HG02981 (cell line): Measurements from ENCODE around the gene RPTOR.

ENCODE experiments used
- ATAC-seq: cut with Tn5 transposase; IDR thresholded peaks from one replicate; pipeline ENCODE4 v1.9.1; 2021; ENCODE audit warnings: mild to moderate bottlenecking, moderate library complexity; ENCODE audit not compliant: unreplicated experiment

RPTOR gene

DNA sequence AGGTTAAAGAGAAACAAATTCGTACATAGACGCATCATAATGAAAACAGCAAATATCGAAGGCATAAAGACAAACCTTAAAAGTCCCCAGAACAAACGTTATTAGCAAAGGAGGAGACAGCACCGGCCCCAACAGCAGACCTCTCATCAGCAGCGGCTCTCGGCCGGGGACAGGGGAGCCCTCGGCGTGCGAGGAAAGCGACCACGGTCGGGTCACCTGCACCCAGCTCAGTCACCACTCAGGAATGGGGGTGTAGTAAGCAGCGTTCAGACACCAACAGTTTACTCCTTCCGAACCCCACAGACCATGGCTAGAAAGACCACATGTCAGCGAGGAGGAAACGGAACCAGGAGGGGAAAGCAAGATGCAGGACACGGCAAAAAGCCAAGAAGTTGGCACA, 337.7 kb downstream of the RPTOR start:
- ATAC-seq, result no peak

DNA sequence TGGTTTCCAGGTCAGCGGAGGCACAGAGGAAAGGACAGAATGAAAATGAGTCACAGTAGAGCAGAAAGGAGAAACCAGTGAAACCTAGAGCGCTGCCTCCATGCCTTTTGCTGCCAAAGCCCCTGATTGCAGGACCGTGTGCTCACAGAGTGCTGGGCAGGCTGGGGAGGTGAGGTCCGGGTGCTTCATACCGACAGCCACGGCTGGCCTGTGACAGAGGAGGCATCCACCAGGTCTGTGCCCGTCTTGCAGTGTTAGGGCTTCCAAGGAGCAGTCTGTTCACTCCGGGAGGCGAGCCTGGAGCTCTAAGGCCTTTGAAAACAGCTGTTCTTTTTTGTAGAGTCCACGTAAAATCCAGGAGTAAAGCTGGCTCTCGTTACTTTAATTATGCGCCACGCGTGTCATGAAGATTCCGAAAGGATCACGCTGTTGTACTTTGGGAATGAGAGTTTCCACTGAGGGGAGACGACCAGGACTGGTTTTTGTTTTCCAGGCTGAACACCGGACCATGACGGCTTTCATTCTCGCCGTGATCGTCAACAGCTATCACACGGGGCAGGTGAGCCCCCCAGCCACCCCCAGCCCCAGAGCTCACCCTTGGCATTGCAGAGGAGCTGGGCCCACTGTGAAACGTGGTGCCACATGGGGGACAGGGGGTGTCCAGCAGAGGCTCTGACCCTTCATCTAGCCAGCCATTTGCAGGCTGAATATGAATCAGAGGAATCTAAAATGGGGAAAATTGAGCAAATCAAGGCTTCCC, 338.5 kb downstream of the RPTOR start:
- no peak for ATAC-seq

DNA sequence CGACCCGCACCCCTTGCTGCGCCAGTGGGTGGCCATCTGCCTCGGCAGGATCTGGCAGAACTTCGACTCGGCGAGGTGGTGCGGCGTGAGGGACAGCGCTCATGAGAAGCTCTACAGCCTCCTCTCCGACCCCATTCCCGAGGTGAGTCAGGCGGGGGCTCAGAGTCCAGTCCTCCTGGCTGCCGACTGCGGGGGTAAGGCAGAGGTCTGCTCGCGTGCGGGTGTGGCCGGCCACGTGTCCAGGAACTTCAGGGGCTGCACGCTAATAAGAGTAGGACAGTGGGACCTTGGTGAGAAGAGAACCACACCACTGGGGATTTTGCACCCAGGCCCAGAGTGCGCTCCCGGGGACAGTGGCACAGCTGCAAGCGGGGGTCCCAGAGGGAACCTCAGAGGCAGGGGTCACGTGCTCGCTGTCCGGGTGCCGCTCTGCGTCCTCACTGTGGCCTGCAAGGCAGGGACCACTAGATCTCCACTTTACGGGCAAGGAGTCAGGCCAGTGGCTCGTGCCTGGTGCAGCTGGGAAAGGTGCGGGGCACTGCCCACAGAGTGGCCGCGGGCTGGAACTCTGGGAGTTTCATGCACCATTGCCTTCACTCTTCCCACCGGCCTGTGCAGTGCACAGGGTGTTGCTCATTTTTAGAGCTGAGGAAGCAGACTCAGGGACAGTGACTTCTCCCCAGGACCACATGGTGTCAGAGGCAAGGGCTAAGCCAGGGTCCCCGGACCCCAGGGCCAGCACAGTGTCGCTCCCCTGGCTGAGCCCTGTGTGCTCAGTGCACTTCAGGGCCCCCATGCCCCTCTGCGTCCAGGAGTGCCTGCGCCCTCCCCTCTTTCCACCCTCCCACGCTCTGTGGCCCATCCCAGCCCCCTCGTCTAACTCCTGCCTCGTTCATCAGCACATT, 339.4 kb downstream of the RPTOR start:
- no peak for ATAC-seq

DNA sequence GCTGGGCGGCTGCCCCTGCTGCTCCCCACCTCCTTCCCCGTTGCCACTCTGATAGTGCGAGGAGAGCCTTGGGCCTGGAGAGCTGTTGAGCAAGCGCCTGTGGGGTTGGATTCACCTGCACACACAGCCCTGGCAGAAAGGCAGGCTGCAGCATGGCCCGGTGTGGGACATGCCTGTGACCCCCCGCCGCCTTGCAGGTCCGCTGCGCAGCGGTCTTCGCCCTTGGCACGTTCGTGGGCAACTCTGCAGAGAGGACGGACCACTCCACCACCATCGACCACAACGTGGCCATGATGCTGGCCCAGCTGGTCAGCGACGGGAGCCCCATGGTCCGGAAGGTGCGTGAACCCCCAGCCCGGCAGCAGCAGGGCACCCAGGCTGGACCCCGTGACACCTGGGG, 340.2 kb downstream of the RPTOR start:
- ATAC-seq, result no peak

DNA sequence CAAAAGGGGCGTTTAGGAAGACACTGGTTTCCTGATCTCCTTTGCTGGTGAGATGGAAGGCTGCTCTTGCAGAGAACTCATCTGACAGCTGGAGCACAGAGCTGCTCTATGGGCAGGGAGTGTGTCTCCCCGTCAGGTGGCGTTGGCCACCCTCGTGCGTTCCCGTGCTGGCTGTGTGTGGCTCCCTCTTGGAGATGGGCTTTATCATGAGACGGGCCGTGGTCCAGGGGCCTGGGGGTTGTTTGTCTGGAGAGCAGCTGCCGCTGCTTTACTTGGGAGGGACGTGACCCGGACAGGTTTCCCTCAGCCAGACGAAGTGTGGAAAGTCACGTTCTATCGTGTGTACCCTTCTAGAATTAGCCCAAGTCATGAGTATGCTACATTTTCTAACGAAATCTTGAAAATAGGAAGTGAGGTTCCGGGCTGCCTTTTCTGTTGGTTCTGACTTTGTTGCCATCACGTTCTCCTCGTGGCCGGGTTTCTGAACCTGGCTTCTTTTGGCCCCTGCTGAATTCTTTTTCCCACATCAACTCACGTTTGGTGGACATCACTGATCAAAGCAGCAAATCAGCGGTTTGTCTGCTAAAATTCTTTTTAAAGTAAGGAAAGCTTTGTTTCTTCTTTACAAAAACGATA, 341.4 kb downstream of the RPTOR start:
- no peak for ATAC-seq

DNA sequence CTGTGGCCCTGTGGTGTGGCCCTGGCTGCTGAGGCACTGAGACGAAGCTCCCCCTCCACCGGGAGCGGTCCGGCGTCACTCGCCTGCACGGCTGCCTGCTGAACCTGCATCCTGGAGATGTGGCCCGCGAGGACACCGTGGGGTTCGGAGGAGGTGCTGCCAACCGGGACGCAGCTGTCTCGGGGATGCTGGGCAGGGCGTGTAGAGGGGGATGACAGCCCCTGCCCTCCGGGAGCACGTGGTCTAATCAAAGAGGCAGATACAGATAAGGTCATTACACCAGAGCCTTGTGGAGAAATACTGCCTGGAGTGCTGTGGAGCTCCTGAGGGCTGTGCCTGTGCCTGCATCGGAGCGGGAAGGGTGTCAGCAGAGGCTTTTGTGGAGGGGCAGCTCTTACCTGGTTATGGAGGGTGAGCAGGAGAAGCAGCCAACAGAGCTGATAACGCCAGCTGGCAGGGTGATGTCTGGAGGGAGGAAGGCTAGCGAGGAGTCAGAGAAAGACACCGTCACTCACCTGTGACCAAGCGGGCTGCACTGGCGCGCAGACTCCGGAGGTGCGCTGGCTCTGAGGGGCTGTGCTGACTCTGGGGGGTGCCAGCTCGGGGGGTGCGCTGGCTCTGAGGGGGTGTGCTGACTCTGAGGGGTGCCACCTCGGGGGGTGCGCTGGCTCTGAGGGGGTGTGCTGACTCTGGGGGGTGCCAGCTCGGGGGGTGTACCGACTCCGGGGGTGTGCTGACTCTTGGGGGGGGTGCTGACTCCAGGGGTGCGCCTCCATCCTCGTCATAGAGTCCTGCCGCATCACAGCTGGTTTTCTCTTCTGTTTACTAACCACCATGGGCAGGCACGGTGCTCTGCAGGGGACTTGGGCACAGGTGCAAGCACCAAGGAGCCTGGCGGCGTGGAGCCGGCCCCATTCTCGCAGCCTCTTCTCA, 342.3 kb downstream of the RPTOR start:
- no peak for ATAC-seq

DNA sequence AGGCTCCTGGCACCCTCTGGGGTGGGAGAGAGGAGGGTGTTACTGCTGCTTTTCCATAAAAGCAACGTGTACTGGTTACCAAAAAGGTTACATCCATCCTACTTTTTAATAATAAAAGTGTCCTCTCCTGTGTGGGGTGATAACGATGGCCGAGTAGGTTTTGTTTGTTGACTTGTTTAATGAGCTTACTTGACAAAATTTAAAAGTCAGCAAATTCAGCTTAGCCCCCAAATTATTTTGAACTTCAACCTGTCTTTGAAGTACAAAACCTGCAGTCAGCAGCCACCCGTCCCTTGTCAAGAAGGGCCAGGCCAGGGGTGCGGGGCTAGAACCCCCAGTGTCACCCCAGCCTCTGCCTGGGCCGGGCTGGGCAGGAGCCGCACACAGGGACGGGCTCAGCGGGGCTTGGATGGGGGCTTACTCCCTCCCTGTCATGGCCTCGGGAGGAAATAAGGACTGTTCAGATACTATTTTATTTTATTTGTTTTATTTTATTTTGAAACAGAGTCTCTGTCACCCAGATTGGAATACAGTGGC, 343.1 kb downstream of the RPTOR start:
- no peak for ATAC-seq

DNA sequence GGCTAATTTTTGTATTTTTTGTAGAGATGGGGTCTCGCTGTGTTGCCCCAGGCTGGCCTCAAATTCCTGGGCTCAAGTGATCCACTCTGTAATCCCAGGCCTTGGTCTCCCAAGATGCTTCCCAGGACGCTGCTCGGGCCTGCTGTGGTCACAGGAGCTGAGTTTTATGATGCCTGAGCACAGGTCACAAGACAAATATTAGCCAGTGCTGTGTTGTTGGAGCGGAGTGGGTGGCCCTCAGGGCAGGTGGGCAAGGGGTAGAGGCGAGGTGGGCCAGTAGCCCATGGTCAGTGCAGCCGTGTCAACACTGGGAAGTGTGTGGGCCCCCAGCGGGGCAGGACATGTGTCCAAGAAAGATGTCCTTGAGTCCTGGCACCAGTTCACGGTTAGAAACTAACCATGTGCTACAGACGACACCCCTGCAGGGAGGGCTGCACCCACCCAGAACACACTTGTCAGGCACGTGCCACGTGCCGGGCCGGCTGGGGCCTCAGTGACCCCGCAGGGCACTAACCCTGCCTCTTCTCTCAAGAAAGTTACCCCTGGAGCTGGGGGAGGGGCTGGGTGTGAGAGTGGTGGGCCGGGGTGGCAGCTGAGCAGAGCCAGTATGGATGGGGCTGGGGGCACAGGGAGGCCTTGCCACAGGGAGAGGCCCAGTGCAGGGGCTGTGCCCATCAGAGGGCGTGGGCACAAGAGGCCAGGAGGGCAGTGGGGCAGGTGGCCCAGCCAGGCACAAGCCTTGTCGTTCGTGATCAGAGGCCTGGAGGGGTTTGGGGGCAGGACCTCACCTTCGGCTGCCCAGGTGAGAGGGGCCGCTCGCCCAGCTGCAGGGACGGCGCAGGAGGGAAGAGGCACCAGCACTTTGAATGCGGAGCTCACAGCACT, 343.9 kb downstream of the RPTOR start:
- no peak for ATAC-seq

DNA sequence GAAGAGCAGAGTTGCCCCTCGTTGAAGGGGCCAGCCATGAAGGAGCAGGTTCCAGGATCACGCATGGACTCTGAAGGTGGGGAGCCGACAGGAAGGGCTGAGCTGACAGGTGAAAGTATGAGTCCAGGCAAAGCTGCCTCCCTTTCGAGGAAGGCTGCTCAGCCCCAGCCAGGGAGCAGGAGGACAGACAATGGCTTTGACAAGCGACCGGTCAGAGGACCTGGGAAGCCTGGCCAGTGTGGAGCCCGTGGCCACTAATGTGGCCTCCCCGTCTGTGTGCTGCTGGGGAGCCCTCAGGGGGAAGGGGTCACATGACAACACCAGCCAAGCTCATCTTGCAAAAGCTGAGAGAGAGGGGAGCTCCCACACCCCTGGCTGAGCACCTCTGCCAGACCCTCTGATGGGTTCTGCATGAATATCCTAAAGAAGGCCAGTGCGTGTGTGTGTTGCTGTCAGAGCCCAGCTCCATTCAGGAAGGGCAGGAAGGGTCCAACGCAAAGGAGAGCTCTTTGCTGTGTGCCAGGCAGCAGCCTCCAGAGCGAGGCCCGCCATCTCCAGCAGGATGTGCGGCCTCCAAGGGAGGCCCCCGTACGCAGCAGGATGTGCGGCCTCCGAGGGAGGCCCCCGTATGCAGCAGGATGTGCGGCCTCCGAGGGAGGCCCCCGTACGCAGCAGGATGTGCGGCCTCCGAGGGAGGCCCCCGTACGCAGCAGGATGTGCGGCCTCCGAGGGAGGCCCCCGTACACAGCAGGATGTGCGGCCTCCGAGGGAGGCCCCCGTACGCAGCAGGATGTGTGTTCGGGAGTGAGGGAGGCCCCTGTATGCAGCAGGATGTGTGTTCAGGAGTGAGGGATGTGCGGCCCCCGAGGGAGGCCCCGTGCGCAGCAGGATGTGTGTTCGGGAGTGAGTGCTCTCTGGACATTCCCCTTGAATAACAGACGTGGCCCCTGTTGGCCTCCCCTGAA, 344.9 kb downstream of the RPTOR start:
- no peak for ATAC-seq

DNA sequence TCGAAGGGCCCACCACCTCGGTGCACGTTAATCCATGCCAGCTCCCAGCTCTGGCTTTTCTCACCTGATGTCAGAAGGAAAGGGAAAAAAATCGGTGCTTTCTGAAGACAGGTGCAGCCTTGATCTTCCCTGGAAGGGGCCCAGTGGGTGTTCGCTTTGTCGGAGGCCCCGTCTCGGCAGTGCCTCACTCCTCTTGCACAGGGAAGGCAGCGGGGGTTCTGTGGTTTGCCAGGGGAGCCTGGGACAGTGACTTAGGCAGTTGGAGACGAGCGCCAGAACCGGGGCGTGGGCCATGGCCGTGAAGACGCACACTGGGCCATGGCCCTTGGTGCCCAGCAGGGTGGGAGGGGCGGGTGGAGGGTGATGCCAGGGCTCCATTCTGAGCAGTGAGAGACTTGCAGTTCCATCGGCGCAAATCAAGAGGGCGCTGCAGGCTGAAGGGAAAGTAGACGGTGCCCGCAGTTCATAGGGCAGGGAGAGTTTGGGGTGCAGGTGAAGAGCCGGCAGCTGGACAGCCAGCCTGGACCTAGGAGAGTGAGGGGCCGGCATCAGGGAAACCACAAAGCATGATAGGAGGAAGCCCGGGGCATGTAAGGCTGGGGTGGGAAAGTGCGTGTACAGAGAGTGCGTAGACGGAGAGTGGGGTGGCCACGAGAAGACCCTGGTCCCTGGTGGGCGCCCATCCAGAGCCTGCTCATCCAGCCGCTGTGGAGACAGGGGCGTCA, 345.7 kb downstream of the RPTOR start:
- ATAC-seq, result no peak

DNA sequence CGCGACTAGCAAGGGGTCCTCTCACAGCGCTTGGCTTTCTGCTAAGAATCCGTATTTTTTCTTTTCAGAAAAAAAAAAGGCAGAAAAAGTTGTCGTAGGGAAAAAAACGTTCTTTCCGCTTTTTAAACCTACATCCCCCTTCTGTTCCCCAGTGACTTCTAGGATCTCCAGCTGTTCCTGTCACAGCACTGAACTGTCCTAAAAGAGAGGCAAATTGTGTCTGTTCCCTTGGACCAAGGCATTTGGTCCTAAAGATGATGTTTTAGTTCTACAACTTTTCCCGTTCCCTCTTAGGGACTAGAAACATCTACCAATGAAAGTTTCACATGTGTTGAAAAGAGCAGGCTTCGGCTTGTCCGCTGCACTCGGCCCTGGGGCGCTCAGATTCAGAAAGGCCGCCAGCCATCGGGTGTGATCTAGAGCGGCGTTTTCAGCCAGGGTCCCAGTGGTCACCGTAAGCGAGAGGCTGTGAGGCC, 346.3 kb downstream of the RPTOR start:
- no peak for ATAC-seq

DNA sequence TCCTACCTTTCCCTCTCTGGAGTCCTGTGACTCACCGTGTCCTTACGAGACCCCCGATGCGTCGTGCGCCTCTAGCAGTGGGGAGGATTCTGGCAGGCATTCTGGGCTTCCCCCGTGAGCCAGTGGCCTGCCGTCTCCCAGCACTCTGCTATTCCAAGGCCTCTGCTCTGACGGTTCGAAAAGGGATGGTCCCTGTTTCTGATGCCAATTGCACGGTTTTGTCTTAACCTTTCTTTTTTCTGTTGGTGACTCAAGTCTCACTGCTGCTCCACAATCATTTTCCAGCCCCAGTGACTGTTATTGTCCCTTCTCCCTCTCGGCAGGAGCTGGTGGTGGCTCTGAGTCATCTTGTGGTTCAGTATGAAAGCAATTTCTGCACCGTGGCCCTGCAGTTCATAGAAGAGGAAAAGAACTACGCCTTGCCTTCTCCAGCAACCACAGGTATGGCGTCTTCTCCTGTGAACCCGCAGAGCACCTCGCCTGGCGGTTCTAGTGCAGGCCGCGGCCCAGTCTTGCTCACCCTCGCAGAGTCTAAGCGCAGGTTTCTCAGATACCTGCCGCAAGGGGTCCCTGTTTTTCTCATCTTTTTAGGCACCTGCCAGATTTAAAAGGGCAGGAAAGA, 346.9 kb downstream of the RPTOR start:
- ATAC-seq, result peak; percentile 35

DNA sequence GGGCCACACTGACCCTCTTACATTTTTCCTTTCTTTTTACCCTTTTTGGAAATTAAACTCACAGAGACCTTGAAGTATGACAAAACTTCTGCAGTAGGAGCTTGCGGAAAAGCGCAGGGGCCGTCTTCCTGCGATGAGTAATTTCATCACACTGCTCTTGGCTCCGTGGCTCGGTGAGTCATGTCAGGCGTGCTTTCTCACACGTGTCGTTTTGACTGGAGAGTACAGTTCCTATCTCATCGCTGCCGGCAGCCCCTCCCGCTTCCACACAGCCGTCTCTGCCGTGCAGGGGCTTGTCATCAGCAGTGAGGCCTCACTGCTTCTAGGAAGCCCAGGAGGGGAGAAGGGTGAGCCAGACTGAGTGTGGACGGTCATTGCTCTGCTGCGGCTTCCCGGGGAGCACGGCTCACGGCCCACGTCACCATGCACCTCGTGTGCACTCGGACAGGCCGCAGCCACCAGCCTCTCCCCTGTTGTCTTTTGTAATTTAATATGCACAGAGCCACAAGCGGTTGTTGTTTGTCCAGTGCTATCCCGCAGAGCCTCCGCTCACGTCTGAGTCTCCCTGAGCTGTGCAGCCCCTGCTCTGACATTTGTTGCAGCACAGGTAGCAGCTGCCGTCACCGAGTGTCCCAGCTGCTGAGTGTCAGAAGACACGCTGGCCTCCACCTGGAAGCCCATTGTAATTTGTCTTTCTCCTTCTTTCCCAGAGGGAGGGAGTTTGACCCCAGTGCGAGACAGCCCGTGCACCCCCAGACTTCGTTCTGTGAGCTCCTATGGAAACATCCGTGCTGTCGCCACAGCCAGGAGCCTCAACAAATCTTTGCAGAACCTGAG, 347.6 kb downstream of the RPTOR start:
- peak; percentile 60 for ATAC-seq

DNA sequence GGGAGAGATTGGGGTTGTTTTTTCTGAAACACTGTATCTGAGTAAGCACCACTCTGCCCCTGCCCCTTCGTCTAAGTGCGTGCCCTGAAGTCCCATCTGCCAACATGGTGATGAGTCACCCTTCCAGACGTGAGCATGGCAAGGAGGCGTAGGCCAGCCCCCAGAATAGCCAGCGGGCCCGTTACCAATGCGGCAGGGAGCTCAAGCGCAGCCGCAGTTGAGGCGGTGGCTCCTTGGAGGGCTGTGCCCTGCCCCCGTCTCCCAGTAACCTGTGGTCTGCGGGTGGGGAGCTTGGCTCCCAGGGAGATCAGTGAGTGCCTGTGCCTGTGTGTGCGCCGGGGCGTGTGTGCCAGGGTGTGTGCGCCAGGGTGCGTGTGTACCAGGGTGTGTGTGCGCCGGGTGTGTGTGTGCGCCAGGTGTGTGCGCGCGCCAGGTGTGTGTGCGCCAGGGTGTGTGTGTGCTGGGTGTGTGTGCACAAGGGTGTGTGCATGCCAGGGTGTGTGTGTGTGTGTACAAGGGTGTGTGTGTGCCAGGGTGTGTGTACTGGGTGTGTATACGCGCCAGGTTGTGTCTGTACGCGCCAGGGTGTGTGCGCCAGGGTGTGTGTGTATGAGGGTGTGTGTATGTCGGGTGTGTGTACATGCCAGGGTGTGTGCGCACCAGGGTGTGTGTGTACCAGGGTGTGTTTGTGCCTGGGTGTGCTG, 348.4 kb downstream of the RPTOR start:
- no peak for ATAC-seq
